GM23248 (cell line): ENCODE measurements around the gene MMS19. TPM values are rescaled to one million over a fixed set of nuclear protein-coding genes. Genes with fewer than 3 reads are reported as not detected.

Experiments used
- DNase-seq: peaks from one replicate; pipeline ENCODE4 v3.0.0-alpha.2; 2015
- H2AFZ ChIP-seq: fragments of 200-600 bp; sonication (generic); 2 replicates; pipeline ENCODE4 v1.6.1; 2016; ENCODE audit warnings: antibody characterized with exemption
- H3F3A ChIP-seq: fragments of 200-600 bp; sonication (generic); 2 replicates; pipeline ENCODE4 v1.6.1; 2016; ENCODE audit warnings: mild to moderate bottlenecking, antibody characterized with exemption, mixed run types; ENCODE audit not compliant: insufficient read depth
- H3K27ac ChIP-seq: fragments of 200-600 bp; sonication (generic); 2 replicates; pipeline ENCODE4 v1.5.1; 2016; ENCODE audit warnings: mild to moderate bottlenecking
- H3K27me3 ChIP-seq: fragments of 200-600 bp; sonication (generic); replicated peaks from 2 replicates; pipeline ENCODE4 v1.6.1; 2016; ENCODE audit warnings: mild to moderate bottlenecking; ENCODE audit not compliant: insufficient read depth
- H3K36me3 ChIP-seq: fragments of 200-600 bp; sonication (generic); 2 replicates; pipeline ENCODE4 v1.6.1; 2016; ENCODE audit warnings: low read depth, mild to moderate bottlenecking
- H3K4me1 ChIP-seq: fragments of 200-600 bp; sonication (generic); 2 replicates; pipeline ENCODE4 v1.6.1; 2016; ENCODE audit warnings: mild to moderate bottlenecking; ENCODE audit not compliant: insufficient read depth
- H3K4me2 ChIP-seq: fragments of 200-600 bp; sonication (generic); one replicate; pipeline ENCODE4 v1.6.1; 2016; ENCODE audit warnings: mild to moderate bottlenecking; ENCODE audit not compliant: unreplicated experiment
- H3K4me3 ChIP-seq: fragments of 200-600 bp; sonication (generic); 2 replicates; pipeline ENCODE4 v1.5.1; 2016; ENCODE audit warnings: mild to moderate bottlenecking
- H3K79me2 ChIP-seq: fragments of 200-600 bp; sonication (generic); 2 replicates; pipeline ENCODE4 v1.6.1; 2016; ENCODE audit warnings: mild to moderate bottlenecking; ENCODE audit not compliant: insufficient read depth
- H3K9ac ChIP-seq: fragments of 200-600 bp; sonication (generic); 2 replicates; pipeline ENCODE4 v1.6.1; 2016; ENCODE audit warnings: mild to moderate bottlenecking
- H3K9me2 ChIP-seq: fragments of 200-600 bp; sonication (generic); 2 replicates; pipeline ENCODE4 v1.6.1; 2016; ENCODE audit warnings: mixed run types, mild to moderate bottlenecking, moderate library complexity; ENCODE audit not compliant: insufficient read depth
- H3K9me3 ChIP-seq: fragments of 200-600 bp; sonication (generic); one replicate; pipeline ENCODE4 v1.6.1; 2017; ENCODE audit warnings: low read depth
- H4K20me1 ChIP-seq: fragments of 200-600 bp; sonication (generic); 2 replicates; pipeline ENCODE4 v1.6.0; 2016; ENCODE audit not compliant: insufficient read depth
- EZH2 ChIP-seq: fragments of 200-600 bp; sonication (generic); IDR thresholded peaks from 2 replicates; pipeline ENCODE4 v1.6.1; 2018; ENCODE audit warnings: antibody characterized with exemption, mild to moderate bottlenecking; ENCODE audit not compliant: insufficient read depth, poor library complexity, severe bottlenecking
- EZH2phosphoT487 ChIP-seq: fragments of 200-600 bp; sonication (generic); IDR thresholded peaks from 2 replicates; pipeline ENCODE4 v1.6.1; 2018; ENCODE audit warnings: antibody characterized with exemption, moderate library complexity, mild to moderate bottlenecking, low read depth; ENCODE audit not compliant: insufficient read depth
- WGBS, 2 experiments: methylation state at CpG; one replicate each; pipeline ENCODE4 v1.1.6; 2015 to 2017; ENCODE audit warnings: low lambda C conversion rate in 2 of 2, low coverage in 1 of 2; ENCODE audit errors: missing lambda C conversion rate in 2 of 2; 5-methylcytosine and 5-hydroxymethylcytosine counted together
- in situ Hi-C: fragments of 300-500 bp; cut with MboI; formaldehyde crosslinking; loops from 2 replicates; pipeline ENCODE4 v1.15.0; 2020
- polyA plus RNA-seq: library from polyadenylated mRNA; unstranded; fragments of >200 nt; fragmentation: Nextera tagmentation; extraction: Ambion mirVana; gene quantifications from 2 replicates; pipeline ENCODE4 v1.2.1, GENCODE V29; 2016
- total RNA-seq: library from RNA; depleted of rRNA; stranded (reverse); fragments of >200 nt; shearing (Covaris generic); gene quantifications from 2 replicates; pipeline ENCODE4 v1.2.3, GENCODE V29; 2014

MMS19 gene
- total and polyA plus RNA-seq, 2 experiments from 2014 or later, result 40.0 to 89.7 TPM

DNA sequence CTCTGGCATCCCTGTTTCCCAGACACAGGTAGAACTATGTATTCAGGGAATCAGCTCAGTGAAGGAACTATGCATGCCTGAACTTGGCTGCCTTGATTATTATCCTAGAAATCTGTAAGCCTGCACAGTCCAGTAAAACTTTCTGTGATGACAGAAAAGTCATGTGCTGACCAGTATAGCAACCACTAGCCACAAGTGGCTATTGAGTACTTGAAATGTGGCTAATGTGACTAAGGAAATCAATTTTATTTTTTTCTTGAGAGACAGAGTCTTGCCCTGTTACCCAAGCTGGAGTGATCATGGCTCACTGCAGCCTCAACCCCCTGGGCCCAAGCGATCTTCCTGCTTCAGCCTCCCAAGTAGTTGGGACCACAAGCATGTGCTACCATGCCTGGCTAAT is 55.9 kb downstream of the MMS19 start:
- 56 to 60% methylated on average over 1 of the region's 1 CpG for WGBS, 2 experiments
- Histone ChIP-seq H3K9ac (no peak overlapping the region), H4K20me1 (no peaks in the 10 kb centered on the region), H3K9me3 (no peaks in the 10 kb centered on the region), H2AFZ (no peak overlapping the region), H3K27ac (no peak overlapping the region), H3F3A (no peaks in the 10 kb centered on the region), H3K36me3 (peaks cover 6% of the 10 kb centered on the region; the same call in 1 of the 2 replicates), H3K27me3 (no peaks in the 10 kb centered on the region), H3K4me2 (no peak overlapping the region), H3K4me1 (peaks cover 14% of the 10 kb centered on the region), H3K4me3 (no peak overlapping the region), H3K79me2 (peaks cover 46% of the 10 kb centered on the region), H3K9me2 (no peaks in the 10 kb centered on the region)
- DNase-seq, result no peak
- in situ Hi-C loops, result no loop called here
- TF ChIP-seq EZH2 (no peak), EZH2phosphoT487 (no peak)

GRCh38 chr10:97435211-97435610 is 63.0 kb downstream of the MMS19 start:
- DNase-seq, result no peak
- in situ Hi-C loops, result no loop called here
- Histone ChIP-seq H3K9me3 (no peaks in the 10 kb centered on the region), H3K36me3 (peaks cover 33% of the 10 kb centered on the region), H3K4me3 (no peak overlapping the region), H3K4me1 (no peaks in the 10 kb centered on the region), H3K9ac (no peak overlapping the region), H3K4me2 (no peak overlapping the region), H4K20me1 (no peaks in the 10 kb centered on the region), H2AFZ (no peak overlapping the region), H3K79me2 (peaks cover 19% of the 10 kb centered on the region), H3K27me3 (no peaks in the 10 kb centered on the region), H3K9me2 (no peaks in the 10 kb centered on the region), H3K27ac (no peak overlapping the region), H3F3A (peaks cover 42% of the 10 kb centered on the region)
- no peak for TF ChIP-seq EZH2phosphoT487
- TF ChIP-seq EZH2, result no peak
- 84 to 85% methylated on average over 6 of the region's 6 CpGs for WGBS, 2 experiments

GRCh38 chr10:97434557-97434956 is 63.7 kb downstream of the MMS19 start:
- H3K36me3 ChIP-seq, result peaks cover 40% of the 10 kb centered on the region
- in situ Hi-C loops, result no loop called here

DNA sequence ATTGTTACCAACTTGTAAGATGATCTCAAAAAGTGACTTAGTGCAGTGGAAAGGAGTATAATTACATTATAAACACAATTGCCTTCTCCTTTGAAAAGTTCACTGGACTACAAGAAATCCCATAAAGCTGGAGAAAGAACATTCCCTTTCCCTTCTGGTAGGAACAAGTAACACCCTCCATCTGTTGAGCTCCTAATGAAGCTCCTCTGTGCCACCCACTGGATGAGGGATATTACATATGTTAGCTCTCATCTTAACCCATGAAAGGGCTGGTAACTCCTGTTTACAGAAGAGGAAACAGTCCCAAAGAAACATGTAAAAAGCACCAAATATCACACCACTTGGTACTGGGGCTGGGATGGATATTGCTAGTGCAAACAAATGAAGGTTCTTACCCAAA is 64.2 kb downstream of the MMS19 start:
- Histone ChIP-seq H3K27ac (peak overlapping the region; percentile 6; the same call in 1 of the 2 replicates), H3K9me2 (no peaks in the 10 kb centered on the region), H3K4me2 (no peak overlapping the region), H2AFZ (no peak overlapping the region), H3K9ac (no peak overlapping the region), H3K9me3 (no peaks in the 10 kb centered on the region), H3K27me3 (no peaks in the 10 kb centered on the region), H4K20me1 (no peaks in the 10 kb centered on the region; the same call in 1 of the 2 replicates), H3F3A (peaks cover 53% of the 10 kb centered on the region), H3K36me3 (peaks cover 43% of the 10 kb centered on the region), H3K4me1 (peaks cover 11% of the 10 kb centered on the region), H3K4me3 (no peak overlapping the region), H3K79me2 (peaks cover 31% of the 10 kb centered on the region)
- DNase-seq, result no peak
- TF ChIP-seq EZH2phosphoT487 (no peak), EZH2 (no peak)
- in situ Hi-C loops, result no loop called here

More at GRCh38 chr10:97434557-97434956, 63.7 kb downstream of the MMS19 start:
- no peaks in the 10 kb centered on the region for H3K27me3 ChIP-seq
- TF ChIP-seq EZH2, result no peak
- TF ChIP-seq EZH2phosphoT487, result no peak
- H3K9me2 ChIP-seq, result no peaks in the 10 kb centered on the region
- no peak for DNase-seq
- H3K4me2 ChIP-seq, result no peak overlapping the region
- peaks cover 48% of the 10 kb centered on the region for H3F3A ChIP-seq
- H3K79me2 ChIP-seq, result peaks cover 26% of the 10 kb centered on the region
- H3K9ac ChIP-seq, result no peak overlapping the region
- no peak overlapping the region for H3K4me3 ChIP-seq
- peaks cover 6% of the 10 kb centered on the region; the same call in 1 of the 2 replicates for H3K4me1 ChIP-seq
- no peaks in the 10 kb centered on the region for H3K9me3 ChIP-seq
- no peak overlapping the region; the same call in 1 of the 2 replicates for H3K27ac ChIP-seq
- no peak overlapping the region for H2AFZ ChIP-seq
- WGBS, 2 experiments, result 90 to 92% methylated on average over 1 of the region's 1 CpG
- no peaks in the 10 kb centered on the region; the same call in 1 of the 2 replicates for H4K20me1 ChIP-seq

- peak; percentile 86 for DNase-seq
- Histone ChIP-seq H2AFZ (no peak overlapping the region), H3K9ac (peak overlapping the region; percentile 84), H4K20me1 (no peaks in the 10 kb centered on the region; the same call in 1 of the 2 replicates), H3K79me2 (peaks cover 61% of the 10 kb centered on the region), H3K36me3 (peaks cover 31% of the 10 kb centered on the region), H3F3A (peaks cover 73% of the 10 kb centered on the region), H3K4me2 (peak overlapping the region; percentile 95), H3K4me3 (peak overlapping the region; percentile 88), H3K27me3 (no peaks in the 10 kb centered on the region), H3K9me3 (no peaks in the 10 kb centered on the region), H3K4me1 (peaks cover 30% of the 10 kb centered on the region), H3K9me2 (no peaks in the 10 kb centered on the region), H3K27ac (peak overlapping the region; percentile 91)
- WGBS, 2 experiments, result 1% methylated on average over 4 of the region's 4 CpGs
- no peak for TF ChIP-seq EZH2phosphoT487
- TF ChIP-seq EZH2, result no peak
- in situ Hi-C loops, result no loop called here
Measured at GRCh38 chr10:97428572-97428981, 69.6 kb downstream of the MMS19 start.
